DOHH2 (cell line): ENCODE measurements around the gene RASL12.
A peak's percentile ranks its signal among the peaks of the same experiment; 100 is the strongest.

Experiments used
- H3F3A ChIP-seq: fragments of 200-600 bp; sonication (generic), shearing (Covaris generic); 2 replicates; pipeline ENCODE4 v1.6.0; 2016; ENCODE audit warnings: antibody characterized with exemption, mild to moderate bottlenecking; ENCODE audit not compliant: control insufficient read depth, insufficient read depth
- H3K27ac ChIP-seq: fragments of 200-600 bp; sonication (generic); 2 replicates; pipeline ENCODE4 v1.5.1; 2014; ENCODE audit warnings: low read depth, mild to moderate bottlenecking, low read length, moderate library complexity
- H3K27me3 ChIP-seq: fragments of 200-600 bp; sonication (generic); 2 replicates; pipeline ENCODE4 v1.6.1; 2014; ENCODE audit warnings: mild to moderate bottlenecking, low read length, mixed read lengths; ENCODE audit not compliant: control insufficient read depth
- H3K36me3 ChIP-seq: fragments of 200-600 bp; sonication (generic); 2 replicates; pipeline ENCODE4 v1.6.1; 2014; ENCODE audit warnings: mild to moderate bottlenecking, low read length, moderate library complexity, mixed read lengths; ENCODE audit not compliant: control insufficient read depth
- H3K4me1 ChIP-seq: fragments of 200-600 bp; sonication (generic); 2 replicates; pipeline ENCODE4 v1.6.1; 2014; ENCODE audit warnings: mild to moderate bottlenecking, low read length, mixed read lengths; ENCODE audit not compliant: control insufficient read depth
- H3K4me2 ChIP-seq: fragments of 200-600 bp; sonication (generic); 2 replicates; pipeline ENCODE4 v1.6.0; 2014; ENCODE audit warnings: mild to moderate bottlenecking, low read length, moderate library complexity
- H3K4me3 ChIP-seq: fragments of 200-600 bp; sonication (generic); 2 replicates; pipeline ENCODE4 v1.5.1; 2014; ENCODE audit warnings: mild to moderate bottlenecking, low read length, mixed read lengths
- H3K79me2 ChIP-seq: fragments of 200-600 bp; sonication (generic); 2 replicates; pipeline ENCODE4 v1.6.1; 2014; ENCODE audit warnings: mild to moderate bottlenecking, low read length, mixed read lengths; ENCODE audit not compliant: control insufficient read depth
- H3K9me2 ChIP-seq: fragments of 200-600 bp; sonication (generic); replicated peaks from 2 replicates; pipeline ENCODE4 v1.6.1; 2014; ENCODE audit warnings: mild to moderate bottlenecking, low read length, mixed read lengths; ENCODE audit not compliant: control insufficient read depth
- H3K9me3 ChIP-seq: fragments of 200-600 bp; sonication (generic); 2 replicates; pipeline ENCODE4 v1.6.1; 2014; ENCODE audit warnings: antibody characterized with exemption, low read length, mixed read lengths; ENCODE audit not compliant: control insufficient read depth, insufficient read depth
- H4K20me1 ChIP-seq: fragments of 200-600 bp; sonication (generic); 2 replicates; pipeline ENCODE4 v1.6.0; 2014; ENCODE audit warnings: low read depth, mild to moderate bottlenecking, antibody characterized with exemption, low read length, moderate library complexity; ENCODE audit not compliant: control insufficient read depth, insufficient read depth
- CTCF ChIP-seq: fragments of 200-600 bp; sonication (generic); IDR thresholded peaks from one replicate; pipeline ENCODE4 v1.5.1; 2014; ENCODE audit warnings: antibody characterized with exemption, mild to moderate bottlenecking, low read depth, low read length; ENCODE audit not compliant: poor library complexity, severe bottlenecking
- EZH2phosphoT487 ChIP-seq: fragments of 200-600 bp; sonication (generic); IDR thresholded peaks from 2 replicates; pipeline ENCODE4 v1.6.1; 2017; ENCODE audit warnings: borderline replicate concordance, mild to moderate bottlenecking, antibody characterized with exemption, low read length, moderate library complexity, mixed read lengths

Gene RASL12

DNA sequence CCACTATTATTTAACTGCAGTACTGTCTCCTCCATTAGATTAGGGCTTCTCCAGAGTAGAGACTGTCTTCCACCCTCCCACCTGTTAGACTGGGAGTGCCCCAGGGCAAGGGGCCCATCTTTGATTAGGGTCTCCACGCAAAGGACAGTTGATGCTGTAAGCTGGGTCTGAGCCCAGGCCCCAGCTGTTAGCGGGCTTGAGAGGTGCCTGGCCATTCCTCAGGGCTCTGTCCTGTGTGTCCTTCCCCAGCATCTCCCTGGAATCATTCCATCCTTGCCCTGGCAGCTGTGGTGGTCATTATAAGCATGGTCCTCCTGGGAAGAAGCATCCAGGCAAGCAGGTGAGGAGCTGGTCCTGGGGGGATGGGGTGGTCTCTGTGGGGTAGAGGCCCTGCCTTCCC, 16.5 kb downstream of the RASL12 start:
- TF ChIP-seq CTCF (no peak), EZH2phosphoT487 (no peak)
- H3K4me1 ChIP-seq = peaks cover 18% of the 10 kb centered on the region
- no peaks in the 10 kb centered on the region for H3K36me3 ChIP-seq
- no peaks in the 10 kb centered on the region for H3K79me2 ChIP-seq
- no peaks in the 10 kb centered on the region for H3K9me2 ChIP-seq
- no peak overlapping the region for H3K4me3 ChIP-seq
- no peaks in the 10 kb centered on the region for H3F3A ChIP-seq
- H3K27ac ChIP-seq = no peak overlapping the region
- no peak overlapping the region for H3K4me2 ChIP-seq
- H4K20me1 ChIP-seq = no peaks in the 10 kb centered on the region
- H3K9me3 ChIP-seq = no peaks in the 10 kb centered on the region
- no peaks in the 10 kb centered on the region for H3K27me3 ChIP-seq

GRCh38 chr15:65050270-65050669, 17.5 kb downstream of the RASL12 start:
- Histone ChIP-seq H3K9me3 (no peaks in the 10 kb centered on the region), H3K9me2 (no peaks in the 10 kb centered on the region), H4K20me1 (no peaks in the 10 kb centered on the region), H3K4me1 (peaks cover 18% of the 10 kb centered on the region), H3K27me3 (no peaks in the 10 kb centered on the region), H3K4me3 (no peak overlapping the region), H3F3A (no peaks in the 10 kb centered on the region), H3K79me2 (no peaks in the 10 kb centered on the region), H3K36me3 (no peaks in the 10 kb centered on the region), H3K4me2 (peak overlapping the region; percentile 64), H3K27ac (no peak overlapping the region)
- TF ChIP-seq EZH2phosphoT487 = no peak
- TF ChIP-seq CTCF = no peak

- peak overlapping the region; percentile 45 for H3K4me3 ChIP-seq
Observed at GRCh38 chr15:65049418-65049840, 18.4 kb downstream of the RASL12 start.

More at GRCh38 chr15:65049418-65049840, 18.4 kb downstream of the RASL12 start:
- no peak overlapping the region for H3K27ac ChIP-seq
- no peaks in the 10 kb centered on the region for H3K27me3 ChIP-seq
- no peaks in the 10 kb centered on the region for H3F3A ChIP-seq
- no peak for TF ChIP-seq EZH2phosphoT487
- no peak for TF ChIP-seq CTCF
- H3K9me3 ChIP-seq = no peaks in the 10 kb centered on the region
- H3K36me3 ChIP-seq = no peaks in the 10 kb centered on the region
- H3K4me1 ChIP-seq = peaks cover 18% of the 10 kb centered on the region
- H4K20me1 ChIP-seq = no peaks in the 10 kb centered on the region
- no peaks in the 10 kb centered on the region for H3K9me2 ChIP-seq
- no peaks in the 10 kb centered on the region for H3K79me2 ChIP-seq
- H3K4me2 ChIP-seq = peak overlapping the region; percentile 64
